ENCODE measurements around the gene HSDL1. TPM values are rescaled to one million over a fixed set of nuclear protein-coding genes. Genes with fewer than 3 reads are reported as not detected.

The HSDL1 gene
- total RNA-seq, 4 donors from 2014 or later = 10.5 to 46.4 (median 22.3) TPM

DNA sequence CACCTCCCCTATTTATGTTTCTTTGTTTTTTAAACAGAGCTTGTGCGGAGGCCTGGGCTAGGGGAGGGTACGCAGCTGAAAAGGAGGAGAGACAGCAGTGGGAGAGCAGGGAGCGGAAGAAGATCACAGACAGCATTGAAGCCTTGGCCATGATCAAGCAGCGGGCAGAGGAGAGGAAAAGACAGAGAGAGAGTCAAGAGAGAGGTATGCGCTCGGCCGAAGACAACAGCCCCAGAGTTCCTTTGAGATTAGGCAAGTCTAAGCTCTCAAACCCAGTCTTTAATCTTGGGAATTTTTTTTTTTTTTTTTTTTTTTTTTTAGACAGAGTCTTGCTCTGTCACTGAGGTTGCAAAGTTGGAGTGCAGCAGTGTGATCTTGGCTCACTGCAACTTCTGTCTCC is 20.8 kb upstream of the HSDL1 start:
- Histone ChIP-seq H3K27me3 (no peaks in the 10 kb centered on the region), H3K9me3 (no peaks in the 10 kb centered on the region), H3K27ac (no peak overlapping the region), H3K4me1 (no peaks in the 10 kb centered on the region), H3K4me3 (no peak overlapping the region), H3K36me3 (no peaks in the 10 kb centered on the region)
- no peak for DNase-seq
- intact Hi-C loops (cut with DNase I; ENCODE audit: low total_unique reads) = no loop called here
- TF ChIP-seq CTCF (IDR thresholded peaks at IDR 0.05) = no peak
- no peak for TF ChIP-seq POLR2A (IDR thresholded peaks at IDR 0.05)

DNA sequence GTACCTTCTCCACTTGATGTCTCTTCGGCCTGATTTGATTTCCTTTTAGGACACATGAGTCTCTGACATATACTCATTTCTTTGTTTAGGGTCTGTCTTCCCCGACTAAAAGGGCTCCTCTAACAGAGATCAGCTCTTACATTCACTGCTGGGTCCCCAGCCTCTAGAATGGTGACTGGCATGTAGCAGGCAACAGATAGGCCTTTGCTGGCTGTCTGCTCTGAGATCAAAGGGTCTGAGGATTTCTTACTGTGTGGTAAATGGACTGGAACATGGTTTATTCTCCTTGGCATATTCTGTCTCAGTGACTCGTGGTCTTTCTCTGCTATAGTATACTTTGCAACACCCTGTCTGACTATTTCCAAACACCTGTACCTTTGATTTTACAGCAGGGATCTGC is 16.8 kb upstream of the HSDL1 start:
- Histone ChIP-seq H3K36me3 (no peaks in the 10 kb centered on the region), H3K4me3 (no peak overlapping the region), H3K9me3 (no peaks in the 10 kb centered on the region), H3K4me1 (no peaks in the 10 kb centered on the region), H3K27ac (no peak overlapping the region), H3K27me3 (no peaks in the 10 kb centered on the region)
- intact Hi-C loops (cut with DNase I; ENCODE audit: low total_unique reads) = no loop called here
- TF ChIP-seq POLR2A (IDR thresholded peaks at IDR 0.05) = no peak
- no peak for TF ChIP-seq CTCF (IDR thresholded peaks at IDR 0.05)
- no peak for DNase-seq

DNA sequence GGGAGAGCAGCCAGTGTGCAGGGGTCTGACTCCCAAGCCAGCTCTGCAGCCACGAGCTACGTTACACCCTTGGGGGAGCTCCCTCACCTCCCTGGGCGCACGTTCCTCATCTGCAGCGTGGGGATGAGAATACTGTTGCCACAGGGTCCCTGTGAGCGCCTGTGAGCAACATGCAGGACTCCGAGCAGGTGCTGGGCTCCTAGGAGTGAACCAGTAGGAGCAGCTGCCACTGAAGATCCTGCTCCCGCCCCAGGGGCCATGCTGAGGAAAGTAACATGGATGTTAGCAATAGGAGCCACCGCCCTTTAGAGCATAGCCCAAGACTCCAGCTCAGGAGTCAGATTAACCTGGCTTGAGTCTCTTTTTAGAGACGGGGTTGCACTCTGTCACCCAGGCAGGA is 16.1 kb upstream of the HSDL1 start:
- TF ChIP-seq CTCF (IDR thresholded peaks at IDR 0.05) (no peak), POLR2A (IDR thresholded peaks at IDR 0.05) (no peak)
- H3K27me3 ChIP-seq = no peaks in the 10 kb centered on the region
- DNase-seq = no peak

GRCh38 chr16:84159800-84160199 is 14.8 kb upstream of the HSDL1 start:
- no peaks in the 10 kb centered on the region for H3K36me3 ChIP-seq
- DNase-seq = no peak
- H3K4me1 ChIP-seq = no peaks in the 10 kb centered on the region
- TF ChIP-seq CTCF (IDR thresholded peaks at IDR 0.05) (no peak), POLR2A (IDR thresholded peaks at IDR 0.05) (no peak)
- no peaks in the 10 kb centered on the region for H3K9me3 ChIP-seq
- no peaks in the 10 kb centered on the region for H3K27me3 ChIP-seq
- intact Hi-C loops (cut with DNase I; ENCODE audit: low total_unique reads) = no loop called here
- H3K4me3 ChIP-seq = no peak overlapping the region
- H3K27ac ChIP-seq = no peak overlapping the region

More for the DNA sequence above, 16.1 kb upstream of the HSDL1 start:
- no peak overlapping the region for H3K27ac ChIP-seq
- H3K4me3 ChIP-seq = no peak overlapping the region
- no peaks in the 10 kb centered on the region for H3K9me3 ChIP-seq
- H3K4me1 ChIP-seq = no peaks in the 10 kb centered on the region
- no peaks in the 10 kb centered on the region for H3K36me3 ChIP-seq
- intact Hi-C loops (cut with DNase I; ENCODE audit: low total_unique reads) = no loop called here

GRCh38 chr16:84159007-84159406 is 14.0 kb upstream of the HSDL1 start:
- Histone ChIP-seq H3K27ac (no peak overlapping the region), H3K27me3 (no peaks in the 10 kb centered on the region), H3K4me3 (no peak overlapping the region), H3K36me3 (no peaks in the 10 kb centered on the region), H3K4me1 (no peaks in the 10 kb centered on the region), H3K9me3 (no peaks in the 10 kb centered on the region)
- intact Hi-C loops (cut with DNase I; ENCODE audit: low total_unique reads) = no loop called here
- DNase-seq = no peak
- TF ChIP-seq CTCF (IDR thresholded peaks at IDR 0.05) = no peak
